ENCODE measurements around the gene ROBO1.

GRCh38 chr3:79478620-79479019 lies 289.2 kb downstream of the ROBO1 start:
- TF ChIP-seq EZH2phosphoT487 (IDR thresholded peaks at IDR 0.05; ENCODE audit: insufficient read depth, low read depth) = no peak
- no peak for TF ChIP-seq EZH2 (IDR thresholded peaks at IDR 0.05; ENCODE audit: insufficient read depth, poor library complexity, severe bottlenecking)
